ENCODE results near the gene PCNX1.
"Not testable (repeated sequence)": the region's sequence is repeated elsewhere in the genome, so short reads cannot be mapped to it uniquely, and the experiment has no call there.

Gene PCNX1

DNA sequence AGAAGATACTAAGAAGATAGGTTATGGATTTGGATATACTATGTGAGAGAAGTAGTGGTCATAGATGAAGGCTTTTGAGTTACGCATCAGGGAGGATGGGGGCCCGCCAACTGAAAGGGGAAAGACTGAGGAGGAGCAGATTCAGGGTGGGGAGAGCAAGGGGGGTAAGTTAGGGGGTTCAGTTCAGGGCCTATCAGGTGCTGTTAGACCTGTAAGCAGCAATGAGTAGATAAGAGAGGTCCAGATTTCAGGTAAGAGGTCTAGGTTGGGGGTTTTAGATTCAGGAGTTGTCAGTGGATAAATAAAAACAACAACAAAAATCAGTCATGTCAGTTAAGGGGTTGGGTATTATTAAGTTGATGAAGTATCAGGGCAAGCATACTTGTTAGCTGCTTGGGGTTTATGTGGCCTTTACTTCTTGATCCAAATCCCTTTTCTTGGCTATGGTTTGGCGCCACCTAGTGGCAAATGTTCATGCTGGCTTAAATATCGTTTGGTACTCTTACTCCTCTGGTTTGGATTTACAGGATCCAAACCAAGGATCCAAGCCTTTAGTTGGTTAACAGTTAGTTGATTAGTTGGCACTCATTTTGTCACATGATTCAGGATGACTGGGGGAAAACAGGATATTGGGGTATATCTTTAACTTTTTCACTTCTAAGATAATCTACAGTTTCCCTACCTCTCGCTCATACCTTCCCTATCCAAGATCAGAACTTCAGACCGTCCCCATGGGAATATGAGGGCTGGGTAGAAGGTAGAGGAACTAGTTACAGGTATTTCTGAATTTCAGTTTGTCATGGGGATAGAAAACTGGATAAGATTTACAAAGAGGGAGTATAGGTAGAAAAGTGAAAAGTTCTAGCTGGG lies 65.1 kb downstream of the PCNX1 start:
- peak; percentile 86 for DNase-seq

DNA sequence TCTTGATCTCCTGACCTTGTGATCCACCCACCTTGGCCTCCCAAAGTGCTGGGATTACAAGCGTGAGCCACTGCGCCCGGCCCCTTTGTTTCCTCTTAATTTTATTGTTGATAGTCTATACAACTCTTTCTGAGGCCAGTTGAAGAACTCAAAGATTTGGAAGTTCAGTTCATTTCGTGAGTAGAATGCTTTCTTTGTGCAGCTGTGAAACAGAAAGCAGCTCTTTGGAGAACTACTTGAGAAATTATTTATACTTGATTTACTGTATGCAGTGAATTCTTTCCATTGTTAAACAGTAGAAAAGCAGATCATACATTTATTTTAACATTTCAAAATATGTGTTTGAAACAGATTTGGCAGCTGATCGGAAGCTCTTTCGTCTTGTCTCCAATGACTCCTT lies 69.3 kb downstream of the PCNX1 start:
- DNase-seq, result no peak

DNA sequence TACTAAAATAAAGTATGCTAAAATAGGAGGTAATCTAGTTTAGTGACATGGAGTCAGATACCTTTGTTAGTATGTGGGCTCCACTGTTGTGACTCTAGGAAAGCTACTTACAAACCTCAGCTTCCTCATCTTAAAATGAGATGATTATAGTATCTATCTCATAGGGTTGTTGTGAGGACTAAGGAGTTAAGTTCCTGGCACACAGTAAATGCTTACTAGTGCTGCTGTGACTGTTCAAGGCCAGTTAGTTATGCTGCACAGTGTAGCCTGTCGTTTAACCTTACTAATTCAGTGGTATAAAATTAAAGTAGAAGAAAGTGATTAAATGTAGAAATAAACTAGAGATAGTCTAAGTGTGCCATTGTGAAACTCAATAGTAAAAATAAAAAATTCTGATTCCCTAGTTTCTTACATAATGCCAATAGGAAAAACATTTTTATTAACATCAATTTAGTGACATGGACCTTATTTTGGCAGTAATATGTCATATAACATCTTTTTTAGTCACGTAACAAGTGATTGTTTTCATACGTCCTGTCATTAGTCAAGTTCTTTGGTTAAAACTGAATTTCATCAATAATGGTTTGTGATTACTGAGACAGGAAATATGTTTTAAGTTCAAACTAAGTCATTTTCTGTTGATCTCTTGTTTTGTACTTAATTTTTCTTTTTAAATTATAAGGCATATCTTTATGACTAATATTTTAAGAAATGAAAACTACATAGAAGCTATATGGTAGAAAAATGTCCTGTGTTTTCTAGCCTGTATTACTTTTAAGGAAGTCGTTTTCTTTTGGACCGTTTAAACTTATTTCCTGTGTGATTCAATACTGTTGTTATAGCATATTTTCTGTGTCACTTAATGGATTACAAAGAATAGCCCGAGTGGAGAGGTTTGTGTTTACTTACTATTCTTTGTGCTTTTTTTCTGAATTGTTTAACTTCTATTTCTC lies 74.0 kb downstream of the PCNX1 start:
- DNase-seq, result no peak

DNA sequence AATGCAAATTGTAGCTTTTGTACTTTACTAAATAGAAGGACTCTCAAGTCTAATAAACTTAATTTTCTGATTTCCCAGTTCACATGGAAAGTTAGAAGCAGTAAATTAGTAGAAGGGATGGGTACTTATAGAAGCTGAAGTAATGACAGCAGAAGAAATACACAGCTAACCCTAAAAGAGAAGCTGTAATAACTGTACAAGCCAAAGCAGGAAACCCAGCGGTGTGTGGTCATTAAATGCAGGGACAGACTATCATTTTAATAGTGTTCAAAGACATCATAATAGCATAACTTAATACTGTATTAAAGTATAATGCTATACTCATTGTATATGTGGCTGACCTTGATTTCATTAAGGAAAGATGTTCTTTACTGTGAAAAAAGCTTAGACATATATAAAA lies 74.9 kb downstream of the PCNX1 start:
- DNase-seq, result no peak

DNA sequence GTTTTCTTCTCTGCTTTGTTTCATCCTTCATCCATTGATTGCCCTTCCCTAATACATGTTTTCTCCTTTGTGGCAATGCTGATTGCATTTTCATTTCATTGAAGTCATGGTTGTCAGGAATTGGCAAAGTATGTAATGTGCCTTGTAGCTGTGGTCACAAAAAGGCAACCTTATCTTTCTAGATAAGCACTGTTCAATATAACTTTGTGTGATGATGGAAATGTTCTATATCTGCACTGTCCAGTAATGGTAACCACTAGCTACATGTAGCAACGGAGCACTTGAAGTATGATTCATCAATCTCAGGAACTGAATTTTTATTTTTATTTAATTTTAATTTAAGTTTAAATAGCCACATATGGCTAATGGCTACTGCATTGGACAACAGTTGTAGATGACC lies 79.8 kb downstream of the PCNX1 start:
- no peak for DNase-seq

DNA sequence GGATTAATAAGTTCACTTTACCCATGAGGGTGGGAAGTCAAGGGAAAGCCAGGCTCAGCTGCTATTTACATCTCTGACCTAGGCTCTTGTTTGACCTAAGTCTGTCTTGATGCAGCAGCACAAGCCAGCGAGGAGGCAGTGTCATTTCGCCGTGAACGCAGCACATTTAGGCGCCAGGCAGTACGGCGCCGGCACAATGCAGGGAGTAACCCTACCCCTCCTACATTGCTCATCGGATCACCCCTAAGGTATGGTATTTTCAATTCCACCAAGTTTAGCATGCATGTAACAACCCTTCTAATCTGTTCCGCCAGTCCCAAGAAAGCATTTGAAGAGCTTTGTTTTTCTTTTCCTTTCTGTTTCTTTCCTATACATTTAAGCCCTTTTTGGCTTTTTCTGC lies 81.2 kb downstream of the PCNX1 start:
- DNase-seq, result no peak

DNA sequence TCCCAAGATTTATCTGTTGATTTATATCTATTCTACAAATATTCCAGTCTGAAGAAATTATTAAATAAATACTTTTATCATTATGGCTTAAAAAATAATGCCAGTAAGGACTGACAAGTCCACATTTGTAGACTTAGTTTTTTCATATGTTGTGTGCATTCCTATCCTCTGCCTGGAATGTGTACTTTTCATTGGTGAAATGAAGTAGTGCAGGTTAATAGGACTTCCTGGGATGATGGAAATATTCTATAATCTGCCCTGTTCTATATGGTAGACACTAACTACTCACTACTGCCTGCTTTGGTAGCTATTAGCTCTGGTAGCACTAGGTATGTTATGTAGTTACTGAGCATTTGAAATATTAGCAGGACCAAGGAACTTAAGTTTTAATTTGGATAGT lies 86.7 kb downstream of the PCNX1 start:
- DNase-seq, result no peak

DNA sequence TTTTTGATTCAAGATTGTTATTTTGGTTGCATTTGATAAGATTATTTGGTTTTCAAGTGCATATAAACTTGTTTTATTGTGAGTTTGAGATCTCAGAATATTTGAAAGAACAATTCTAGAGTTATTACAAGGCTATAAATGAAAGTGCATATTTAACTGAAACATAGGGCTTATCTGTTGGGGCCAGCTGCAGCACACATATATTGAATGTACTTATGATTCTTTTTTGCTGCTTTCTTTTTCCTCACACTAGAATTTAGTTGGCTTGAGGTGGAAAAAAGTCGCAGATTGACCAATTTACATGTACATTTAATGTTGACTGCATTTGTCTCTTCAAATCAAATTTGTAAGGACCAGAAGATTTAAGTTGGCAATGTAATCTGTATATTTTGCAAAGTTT lies 88.0 kb downstream of the PCNX1 start:
- no peak for DNase-seq

DNA sequence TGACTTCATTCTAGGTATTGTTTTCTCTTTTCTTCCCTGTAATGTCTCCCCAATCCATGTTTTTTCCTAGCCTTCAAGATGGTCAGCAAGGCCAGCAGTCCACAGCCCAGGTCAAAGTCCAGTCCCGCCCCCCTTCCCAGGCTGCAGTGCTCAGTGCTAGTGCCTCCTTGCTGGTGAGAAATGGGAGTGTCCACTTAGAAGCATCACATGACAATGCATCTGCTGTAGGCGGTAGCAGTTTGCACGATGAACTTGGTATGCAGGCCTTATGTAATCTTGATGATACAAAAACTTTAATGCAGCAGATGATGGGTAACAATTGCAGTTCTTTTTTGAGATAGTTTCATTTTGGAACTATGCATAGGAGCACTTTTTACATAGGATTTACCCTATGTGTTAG lies 88.4 kb downstream of the PCNX1 start:
- no peak for DNase-seq

DNA sequence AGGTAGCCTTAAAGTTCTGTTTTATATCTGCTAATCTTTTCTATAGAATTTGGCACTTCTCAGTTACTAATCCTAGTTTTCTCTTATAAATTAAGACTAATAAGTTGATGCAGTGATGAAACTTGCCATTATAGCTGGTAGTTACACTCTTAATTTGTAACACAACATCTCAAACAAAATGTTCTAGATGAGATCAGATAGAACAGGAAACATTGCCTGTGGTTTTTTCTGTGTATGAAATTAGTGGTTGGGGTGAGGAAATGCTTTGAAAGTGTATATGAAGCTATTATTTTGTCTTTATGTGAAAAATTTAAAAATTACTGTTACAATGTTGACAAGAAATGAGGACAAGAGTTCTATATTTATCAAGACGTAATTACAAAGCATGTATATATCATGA lies 91.9 kb downstream of the PCNX1 start:
- no peak for DNase-seq

DNA sequence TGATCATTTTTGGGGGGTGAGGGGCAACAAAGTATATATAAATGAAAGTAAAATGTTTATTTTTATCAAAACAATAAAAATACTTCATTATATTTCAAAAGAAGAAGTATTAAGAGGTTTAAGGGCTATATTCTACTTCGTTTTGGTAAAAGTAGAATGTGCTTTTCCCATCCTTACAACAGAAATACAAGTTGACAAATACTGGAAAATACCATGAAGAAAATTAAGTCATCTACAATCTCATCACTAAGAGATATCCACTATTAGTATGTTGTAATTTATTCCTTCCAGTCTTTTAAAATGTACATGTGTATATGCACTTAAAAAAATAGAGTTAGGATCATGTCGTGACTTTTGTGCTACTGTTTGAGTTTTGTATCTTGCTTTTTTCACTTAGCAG lies 92.8 kb downstream of the PCNX1 start:
- no peak for DNase-seq

DNA sequence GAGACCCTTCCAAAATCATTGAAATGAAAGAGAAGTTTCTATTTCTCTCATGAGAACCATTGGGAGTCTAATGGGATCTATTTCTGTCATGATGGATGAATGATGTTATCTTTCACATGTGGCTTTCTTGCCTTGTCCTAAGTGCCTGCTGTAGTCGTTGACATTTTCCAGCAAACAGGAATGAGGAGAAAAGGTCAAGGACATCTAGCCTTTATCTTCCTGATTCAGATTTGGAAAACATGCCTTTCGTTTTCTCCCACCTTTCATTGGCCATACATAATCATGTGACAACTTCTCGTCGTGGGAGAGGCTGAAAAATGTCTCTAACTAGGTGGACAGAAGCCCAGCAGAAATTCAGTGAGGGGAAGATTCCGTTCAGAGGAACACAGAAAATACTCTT lies 94.5 kb downstream of the PCNX1 start:
- DNase-seq, result no peak

DNA sequence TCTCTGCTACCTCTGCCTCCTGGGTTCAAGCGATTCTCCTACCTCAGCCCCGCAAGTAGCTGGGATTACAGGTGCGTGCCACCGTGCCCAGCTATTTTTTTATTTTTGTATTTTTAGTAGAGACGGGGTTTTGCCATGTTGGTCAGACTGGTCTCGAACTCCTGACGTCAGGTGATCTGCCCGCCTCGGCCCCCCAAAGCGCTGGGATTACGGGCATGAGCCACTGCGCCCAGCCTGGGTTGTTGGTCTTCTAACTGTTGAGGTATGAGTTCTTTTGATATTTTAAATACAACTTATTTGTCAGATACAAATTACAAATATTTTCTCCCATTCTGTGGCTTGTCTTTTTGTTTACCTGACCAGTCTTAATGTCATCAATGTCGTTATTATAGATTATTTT lies 95.9 kb downstream of the PCNX1 start:
- no peak for DNase-seq

DNA sequence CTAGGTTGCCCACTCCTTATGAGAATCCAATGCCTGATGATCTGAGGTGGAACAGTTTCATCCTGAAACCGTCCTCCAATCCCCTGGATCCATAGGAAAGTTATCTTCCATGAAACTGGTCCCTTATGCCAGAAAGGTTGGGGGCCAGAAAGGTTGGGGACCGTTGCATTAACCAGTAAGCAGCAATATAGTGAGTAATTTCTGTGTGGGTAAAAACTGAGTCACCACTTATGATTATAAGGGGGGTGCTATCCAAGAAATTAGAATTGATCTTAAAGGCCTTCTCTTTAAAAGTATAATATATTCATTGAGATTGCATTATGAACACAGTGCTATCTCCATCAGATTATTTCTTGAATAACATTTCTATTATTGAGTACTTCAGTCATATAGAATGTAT lies 97.2 kb downstream of the PCNX1 start:
- DNase-seq, result no peak

DNA sequence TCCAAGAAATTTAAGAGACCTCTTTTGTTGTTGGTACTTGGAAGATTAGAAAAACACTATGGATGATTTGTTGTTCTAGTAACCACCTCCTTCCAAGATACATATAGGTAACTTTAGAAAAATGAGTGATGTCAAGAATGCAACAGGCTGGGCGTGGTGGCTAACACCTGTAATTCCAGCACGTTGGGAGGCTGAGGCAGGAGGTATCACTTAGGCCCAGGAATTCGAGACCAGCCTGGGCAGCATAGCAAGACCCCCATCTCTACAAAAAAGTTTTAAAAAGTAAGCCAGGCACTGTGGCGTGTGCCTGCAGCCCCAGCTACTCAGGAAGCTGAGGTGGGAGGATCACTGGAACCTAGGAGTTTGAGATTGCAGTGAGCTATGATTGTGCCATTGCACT lies 97.8 kb downstream of the PCNX1 start:
- no peak for DNase-seq

DNA sequence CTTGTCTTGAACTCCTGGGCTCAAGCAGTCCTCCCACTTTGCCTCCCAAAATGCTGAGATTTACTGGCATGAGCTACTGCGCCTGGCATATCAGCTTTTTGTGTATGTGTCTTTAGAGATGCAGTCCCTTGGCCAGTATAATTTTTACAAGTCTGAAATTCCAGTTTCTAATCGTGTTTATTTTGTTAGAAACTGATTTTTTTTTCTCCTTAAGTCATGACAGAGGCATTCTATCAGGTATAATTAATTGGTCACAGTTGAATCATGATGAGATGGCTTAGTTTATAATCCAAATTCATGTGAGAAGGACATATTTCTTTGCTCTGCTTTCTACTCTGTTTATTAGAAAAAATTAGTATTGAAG lies 98.9 kb downstream of the PCNX1 start:
- no peak for DNase-seq

DNA sequence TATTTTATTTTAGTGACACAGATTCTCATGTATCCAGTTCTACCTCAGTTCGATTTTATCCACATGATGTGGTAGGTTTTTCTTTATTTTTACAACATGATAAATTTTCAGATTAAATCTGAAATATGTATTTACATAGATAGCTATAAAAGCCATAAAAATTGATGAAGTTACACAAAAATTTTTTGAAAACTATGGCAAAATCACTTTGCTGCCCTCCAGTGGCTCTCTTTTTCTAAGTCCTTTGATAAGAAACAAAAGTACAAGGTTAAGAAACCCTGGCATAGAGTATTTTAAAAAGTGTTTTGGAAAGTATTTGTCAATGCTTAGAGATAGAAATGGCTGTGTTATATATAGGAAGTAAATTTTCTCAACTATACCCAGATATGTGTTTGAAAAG lies 104.2 kb downstream of the PCNX1 start:
- DNase-seq, result no peak

DNA sequence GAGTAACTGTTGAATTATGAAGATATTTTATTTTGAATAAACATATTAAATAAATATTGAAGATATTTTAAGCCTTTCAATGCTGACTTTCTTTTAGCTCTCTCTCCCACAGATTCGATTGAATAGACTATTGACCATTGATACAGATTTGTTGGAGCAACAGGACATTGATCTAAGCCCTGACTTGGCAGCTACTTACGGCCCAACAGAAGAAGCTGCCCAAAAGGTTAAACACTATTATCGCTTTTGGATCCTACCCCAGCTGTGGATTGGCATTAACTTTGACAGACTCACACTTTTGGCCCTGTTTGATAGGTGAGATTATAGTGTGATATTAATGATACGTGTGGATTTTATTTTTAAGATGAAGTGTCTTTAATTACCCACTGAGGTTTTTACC lies 105.6 kb downstream of the PCNX1 start:
- no peak for DNase-seq

DNA sequence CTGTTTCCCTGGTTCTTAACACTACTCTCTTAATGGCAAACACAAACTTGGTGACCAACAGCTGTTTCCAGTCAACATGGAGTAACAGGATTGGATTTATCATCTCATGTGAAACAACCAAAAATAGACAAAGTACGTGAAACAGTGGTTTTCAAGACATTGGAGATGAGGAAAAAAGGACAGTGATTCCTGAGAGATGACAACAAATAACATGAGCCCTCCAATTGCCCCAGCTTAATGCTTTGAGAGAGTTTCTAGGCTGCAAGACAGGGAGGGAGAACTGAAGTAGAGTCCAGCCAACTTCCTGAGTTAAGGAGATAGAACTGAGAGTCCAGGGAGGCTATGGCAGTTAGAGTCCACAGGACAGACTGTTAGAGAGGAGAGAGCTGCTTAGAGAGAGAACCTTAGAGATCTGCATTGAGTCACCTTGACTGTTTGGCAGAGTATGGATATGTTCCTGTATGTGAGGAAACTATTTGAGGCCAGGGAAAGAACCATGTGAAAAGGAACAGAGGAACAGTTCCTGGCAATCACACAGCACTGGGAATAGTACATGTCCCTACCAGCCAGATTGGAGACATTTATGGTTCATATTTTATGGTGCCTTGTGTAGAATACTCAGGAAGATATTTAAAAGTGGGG lies 106.4 kb downstream of the PCNX1 start:
- no peak for DNase-seq

DNA sequence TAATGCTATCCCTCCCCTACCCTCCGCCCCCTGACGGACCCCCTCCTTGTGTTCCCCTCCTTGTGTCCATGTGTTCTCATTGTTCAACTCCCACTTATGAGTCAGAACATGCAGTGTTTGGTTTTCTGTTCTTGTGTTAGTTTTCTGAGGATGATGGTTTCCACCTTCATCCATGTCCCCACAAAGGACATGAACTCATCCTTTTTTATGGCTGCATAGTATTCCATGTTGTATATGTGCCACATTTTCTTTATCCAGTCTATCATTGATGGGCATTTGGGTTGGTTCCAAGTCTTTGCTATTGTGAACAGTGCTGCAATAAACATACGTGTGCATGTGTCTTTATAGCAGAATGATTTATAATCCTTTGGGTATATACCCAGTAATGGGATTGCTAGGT lies 112.7 kb downstream of the PCNX1 start:
- not testable (repeated sequence) for DNase-seq

DNA sequence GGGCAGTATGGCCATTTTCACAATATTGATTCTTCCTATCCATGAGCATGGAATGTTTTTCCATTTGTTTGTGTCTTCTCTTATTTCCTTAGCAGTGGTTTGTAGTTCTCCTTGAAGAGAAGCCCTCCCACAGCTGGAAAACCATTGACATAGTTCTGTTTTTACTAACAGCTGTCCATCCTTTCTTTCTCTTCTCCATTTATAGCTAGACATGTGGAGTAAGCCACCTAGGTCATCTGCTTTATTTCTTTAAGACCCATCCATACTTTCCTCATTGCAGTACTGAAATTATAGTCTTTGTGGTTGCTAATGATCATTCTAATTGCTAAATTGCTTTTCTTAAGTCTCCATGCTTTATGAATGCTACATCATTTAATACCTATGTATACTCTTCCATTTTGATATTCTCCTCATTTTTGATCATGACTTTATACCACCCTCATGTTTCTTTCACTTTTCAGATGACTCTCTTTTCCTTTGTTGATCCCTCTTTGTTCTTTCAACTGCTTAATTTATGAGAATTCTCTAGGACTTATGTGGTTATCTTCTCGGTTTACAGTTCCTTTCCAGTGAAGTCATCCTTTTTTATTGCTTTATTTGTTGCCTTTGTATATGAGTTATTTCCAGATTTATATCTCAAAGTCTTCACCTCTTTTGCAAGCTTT lies 114.2 kb downstream of the PCNX1 start:
- no peak for DNase-seq

DNA sequence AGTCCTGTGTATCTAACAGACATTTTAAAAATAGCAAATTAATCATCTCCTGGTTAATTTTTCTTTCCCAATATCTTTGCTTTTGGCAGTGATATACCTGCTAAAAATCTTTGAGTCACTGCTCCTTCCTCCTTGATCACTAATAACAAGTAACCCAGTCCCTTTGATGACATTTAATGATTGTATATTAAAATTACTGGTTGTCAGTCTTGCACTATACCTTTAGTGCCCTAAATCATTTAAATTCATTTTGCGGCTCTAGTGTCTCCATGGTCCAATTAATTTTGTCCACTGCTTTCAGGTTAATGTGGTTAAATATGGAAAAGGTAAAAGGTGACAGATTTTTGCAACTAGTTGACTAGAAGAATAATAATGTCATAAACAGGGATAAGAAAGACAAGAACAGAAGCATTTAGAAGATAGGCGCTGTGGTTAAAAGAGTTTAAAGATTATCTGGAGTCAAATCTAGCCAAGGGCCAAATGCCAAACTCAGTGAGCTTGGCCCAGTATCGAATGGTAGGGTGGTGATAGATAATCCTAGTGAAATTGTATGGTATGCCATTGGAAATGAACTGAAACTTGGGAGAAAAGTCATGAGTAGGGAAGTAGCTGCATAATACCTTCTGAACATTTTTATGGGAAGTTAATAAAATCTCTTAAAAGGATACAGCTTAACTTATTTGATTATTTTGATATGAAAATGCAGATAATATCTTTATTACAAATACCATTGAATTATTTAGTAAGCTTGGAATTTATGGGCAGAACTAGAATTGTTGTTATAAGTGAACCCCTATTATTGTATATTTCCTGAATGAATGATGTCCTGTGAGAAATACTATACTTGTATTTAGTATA lies 115.0 kb downstream of the PCNX1 start:
- DNase-seq, result no peak

All from activated gamma-delta T cell treated with Interleukin-2 at 50 U/mL for 16 hours (primary cell).